Glutamatergic neuron (in vitro differentiated cells): ENCODE results near the gene UBE2J2. TPM values are rescaled to one million over a fixed set of nuclear protein-coding genes. Genes with fewer than 3 reads are reported as not detected.

Source experiments
- DNase-seq: peaks from one replicate; pipeline ENCODE4 v3.0.0; 2022
- H3K27ac Mint-ChIP-seq: one replicate; pipeline ENCODE4 v1.8.0; 2020; ENCODE audit warnings: mild to moderate bottlenecking, mixed read lengths, inconsistent platforms; ENCODE audit not compliant: unreplicated experiment
- H3K27me3 Mint-ChIP-seq: one replicate; pipeline ENCODE4 v1.8.0; 2020; ENCODE audit warnings: mild to moderate bottlenecking, moderate library complexity, mixed read lengths, inconsistent platforms; ENCODE audit not compliant: unreplicated experiment
- H3K36me3 Mint-ChIP-seq: one replicate; pipeline ENCODE4 v1.8.0; 2020; ENCODE audit warnings: mild to moderate bottlenecking, mixed read lengths, inconsistent platforms; ENCODE audit not compliant: unreplicated experiment
- H3K4me1 Mint-ChIP-seq: one replicate; pipeline ENCODE4 v1.8.0; 2020; ENCODE audit warnings: mild to moderate bottlenecking, low read depth, mixed read lengths, inconsistent platforms; ENCODE audit not compliant: unreplicated experiment
- H3K4me3 Mint-ChIP-seq: one replicate; pipeline ENCODE4 v1.8.0; 2020; ENCODE audit warnings: mild to moderate bottlenecking, mixed read lengths, inconsistent platforms; ENCODE audit not compliant: unreplicated experiment
- H3K9me3 Mint-ChIP-seq: one replicate; pipeline ENCODE4 v1.8.0; 2020; ENCODE audit warnings: mild to moderate bottlenecking, moderate library complexity, mixed read lengths, inconsistent platforms; ENCODE audit not compliant: unreplicated experiment
- microRNA-seq: library from miRNA; unstranded; fragments of <30 nt; microRNA quantifications from one replicate; pipeline ENCODE4, GENCODE V29; 2020; ENCODE audit not compliant: unreplicated experiment
- total RNA-seq: library from RNA; stranded (reverse); fragmentation: NEBNext Ultra II Directional; extraction: Animal tissue kit (Norgen Biotek cat#: 25700); gene quantifications from one replicate; pipeline ENCODE4 v1.2.1, GENCODE V29; 2021; ENCODE audit not compliant: unreplicated experiment
- TF ChIP-seq, protein P1 (sequence below): fragments of 200-600 bp; sonication (generic); IDR thresholded peaks from one replicate; pipeline ENCODE4 v1.5.0; 2021; ENCODE audit not compliant: partially characterized antibody, unreplicated experiment

The UBE2J2 gene
- total RNA-seq, 1 donor from 2014 or later, result 88.1 TPM

DNA sequence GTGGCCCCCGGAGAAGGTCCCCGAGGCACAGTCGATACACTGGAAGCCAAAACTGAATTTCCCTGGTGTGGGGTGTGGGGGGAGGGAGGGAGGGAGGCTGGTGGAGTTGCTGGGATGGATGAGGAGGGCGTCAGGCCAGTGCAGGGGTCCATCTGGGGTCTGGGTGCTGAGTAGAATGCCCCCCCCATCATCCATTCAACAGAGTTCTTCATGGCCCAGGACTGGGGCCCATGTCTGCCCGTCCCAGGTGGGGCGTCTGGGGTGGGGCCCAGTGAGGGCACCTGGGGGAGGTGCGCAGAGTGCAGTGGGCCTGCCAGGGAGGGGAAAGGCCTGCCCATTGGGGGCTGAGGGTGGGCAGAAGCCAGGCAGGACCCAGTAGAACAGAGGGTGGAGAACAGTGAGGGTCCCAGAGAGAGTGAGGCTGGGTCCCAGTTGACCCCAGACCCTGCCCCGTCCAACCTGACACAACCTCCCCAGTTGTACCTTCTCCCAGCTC, 69.2 kb downstream of the UBE2J2 start:
- Mint-ChIP-seq H3K27ac (no peak overlapping the region), H3K36me3 (no peaks in the 10 kb centered on the region), H3K27me3 (peaks cover 6% of the 10 kb centered on the region), H3K4me3 (no peak overlapping the region), H3K4me1 (peaks cover 5% of the 10 kb centered on the region), H3K9me3 (peaks cover 5% of the 10 kb centered on the region)
- peak; percentile 16 for DNase-seq
- TF ChIP-seq, protein P1, sequence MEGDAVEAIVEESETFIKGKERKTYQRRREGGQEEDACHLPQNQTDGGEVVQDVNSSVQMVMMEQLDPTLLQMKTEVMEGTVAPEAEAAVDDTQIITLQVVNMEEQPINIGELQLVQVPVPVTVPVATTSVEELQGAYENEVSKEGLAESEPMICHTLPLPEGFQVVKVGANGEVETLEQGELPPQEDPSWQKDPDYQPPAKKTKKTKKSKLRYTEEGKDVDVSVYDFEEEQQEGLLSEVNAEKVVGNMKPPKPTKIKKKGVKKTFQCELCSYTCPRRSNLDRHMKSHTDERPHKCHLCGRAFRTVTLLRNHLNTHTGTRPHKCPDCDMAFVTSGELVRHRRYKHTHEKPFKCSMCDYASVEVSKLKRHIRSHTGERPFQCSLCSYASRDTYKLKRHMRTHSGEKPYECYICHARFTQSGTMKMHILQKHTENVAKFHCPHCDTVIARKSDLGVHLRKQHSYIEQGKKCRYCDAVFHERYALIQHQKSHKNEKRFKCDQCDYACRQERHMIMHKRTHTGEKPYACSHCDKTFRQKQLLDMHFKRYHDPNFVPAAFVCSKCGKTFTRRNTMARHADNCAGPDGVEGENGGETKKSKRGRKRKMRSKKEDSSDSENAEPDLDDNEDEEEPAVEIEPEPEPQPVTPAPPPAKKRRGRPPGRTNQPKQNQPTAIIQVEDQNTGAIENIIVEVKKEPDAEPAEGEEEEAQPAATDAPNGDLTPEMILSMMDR, result no peak

Small RNA genes lying within 50 kb of the gene (microRNA-seq; reads per million reads assigned to microRNA genes)
- 101 reads per million, percentile 74 among the genes with 10 or more reads in this experiment for gene MIR6726
- 2.8 reads per million, percentile 20 among the genes with 10 or more reads in this experiment for gene MIR6727

Other genes with a start within 250 kb of the UBE2J2 start
- not detected for gene RNF223, start 199.5 kb downstream of the UBE2J2 start, total RNA-seq
- 24.5 TPM for gene C1orf159, start 157.8 kb downstream of the UBE2J2 start, total RNA-seq
- gene TTLL10, start 100.0 kb downstream of the UBE2J2 start, total RNA-seq, result not detected
- 3.0 TPM for gene TNFRSF18, start 67.3 kb downstream of the UBE2J2 start, total RNA-seq
- gene TNFRSF4, start 59.7 kb downstream of the UBE2J2 start, total RNA-seq, result 0.29 TPM
- gene SDF4, start 41.9 kb downstream of the UBE2J2 start, total RNA-seq, result 89.2 TPM
- 30.0 TPM for gene B3GALT6, start 41.6 kb downstream of the UBE2J2 start, total RNA-seq
- gene C1QTNF12, start 27.1 kb downstream of the UBE2J2 start, total RNA-seq, result 9.1 TPM
- gene SCNN1D, start 6.6 kb upstream of the UBE2J2 start, total RNA-seq, result 8.4 TPM
- gene ACAP3, start 34.1 kb upstream of the UBE2J2 start, total RNA-seq, result 1,099 TPM
- 45.5 TPM for gene PUSL1, start 34.7 kb upstream of the UBE2J2 start, total RNA-seq
- gene INTS11, start 50.8 kb upstream of the UBE2J2 start, total RNA-seq, result 147 TPM
- gene CPTP, start 50.9 kb upstream of the UBE2J2 start, total RNA-seq, result 18.7 TPM
- 1.3 TPM for gene TAS1R3, start 57.4 kb upstream of the UBE2J2 start, total RNA-seq
- gene DVL1, start 75.6 kb upstream of the UBE2J2 start, total RNA-seq, result 124 TPM
- 7.7 TPM for gene MXRA8, start 84.7 kb upstream of the UBE2J2 start, total RNA-seq
- 130 TPM for gene AURKAIP1, start 101.4 kb upstream of the UBE2J2 start, total RNA-seq
- gene CCNL2, start 125.5 kb upstream of the UBE2J2 start, total RNA-seq, result 394 TPM
- 98.6 TPM for gene MRPL20, start 133.4 kb upstream of the UBE2J2 start, total RNA-seq
- gene ANKRD65, start 147.4 kb upstream of the UBE2J2 start, total RNA-seq, result 38.4 TPM
- gene VWA1, start 161.8 kb upstream of the UBE2J2 start, total RNA-seq, result 56.9 TPM
- 10.2 TPM for gene ATAD3C, start 175.8 kb upstream of the UBE2J2 start, total RNA-seq
- 34.9 TPM for gene ATAD3B, start 197.9 kb upstream of the UBE2J2 start, total RNA-seq
- gene ATAD3A, start 238.3 kb upstream of the UBE2J2 start, total RNA-seq, result 32.1 TPM